Keratinocyte (primary cell): ENCODE measurements around the gene ST3GAL6. TPM values are rescaled to one million over a fixed set of nuclear protein-coding genes. Genes with fewer than 3 reads are reported as not detected.

Source experiments
- DNase-seq: peaks from one replicate; pipeline ENCODE4 v3.0.0-alpha.2; 2011; ENCODE audit warnings: low read depth, missing footprints, low spot score
- FAIRE-seq: peaks from 2 replicates; lab custom pipeline; 2011; peaks lifted over from hg19 to GRCh38; lab: Jason Lieb, UNC
- H2AFZ ChIP-seq: 2 replicates; pipeline ENCODE4 v1.6.0; 2012; ENCODE audit warnings: low read length, control low read depth, inconsistent platforms; ENCODE audit not compliant: control insufficient read depth
- H3K27ac ChIP-seq: 2 replicates; pipeline ENCODE4 v1.5.1; 2011; ENCODE audit warnings: low read length; ENCODE audit not compliant: control insufficient read depth, insufficient read depth
- H3K27me3 ChIP-seq: 3 replicates; pipeline ENCODE4 v1.6.0; 2011; ENCODE audit warnings: low read length; ENCODE audit not compliant: control insufficient read depth, insufficient read depth; ENCODE audit errors: extremely low read depth
- H3K36me3 ChIP-seq, 2 experiments: 2 replicates in 1 of 2; 3 replicates in 1 of 2; pipeline ENCODE4 v1.5.1; 2011; ENCODE audit warnings: low read length in 2 of 2, mild to moderate bottlenecking in 1 of 2; ENCODE audit not compliant: control insufficient read depth in 2 of 2, insufficient read depth in 2 of 2; ENCODE audit errors: extremely low read depth in 1 of 2
- H3K4me1 ChIP-seq: 3 replicates; pipeline ENCODE4 v1.5.1; 2011; ENCODE audit warnings: low read length; ENCODE audit not compliant: control insufficient read depth, insufficient read depth; ENCODE audit errors: extremely low read depth
- H3K4me2 ChIP-seq: 3 replicates; pipeline ENCODE4 v1.6.0; 2011; ENCODE audit warnings: low read depth, low read length; ENCODE audit not compliant: control insufficient read depth, insufficient read depth; ENCODE audit errors: extremely low read depth
- H3K4me3 ChIP-seq, 3 experiments: fragments of 200-600 bp in 1 of 3; sonication (generic) in 1 of 3; 2 replicates in 2 of 3; 3 replicates in 1 of 3; pipeline ENCODE4 v1.5.1; 2011 to 2016; ENCODE audit warnings: low read length in 3 of 3, mild to moderate bottlenecking in 3 of 3, control low read depth in 2 of 3, inconsistent platforms in 1 of 3, low read depth in 1 of 3, mixed read lengths in 1 of 3, mixed run types in 1 of 3, moderate library complexity in 1 of 3; ENCODE audit not compliant: control insufficient read depth in 2 of 3, insufficient read depth in 2 of 3; ENCODE audit errors: extremely low read depth in 1 of 3
- H3K79me2 ChIP-seq: 2 replicates; pipeline ENCODE4 v1.6.0; 2012; ENCODE audit warnings: low read length; ENCODE audit not compliant: control insufficient read depth, insufficient read depth
- H3K9ac ChIP-seq: 3 replicates; pipeline ENCODE4 v1.6.0; 2011; ENCODE audit warnings: low read length; ENCODE audit not compliant: control insufficient read depth, insufficient read depth; ENCODE audit errors: extremely low read depth
- H3K9me1 ChIP-seq: 3 replicates; pipeline ENCODE4 v1.6.0; 2011; ENCODE audit warnings: low read length; ENCODE audit not compliant: control insufficient read depth, insufficient read depth; ENCODE audit errors: extremely low read depth
- H3K9me3 ChIP-seq: 2 replicates; pipeline ENCODE4 v1.5.1; 2012; ENCODE audit warnings: low read depth, low read length; ENCODE audit not compliant: control insufficient read depth
- H4K20me1 ChIP-seq: 3 replicates; pipeline ENCODE4 v1.6.0; 2011; ENCODE audit warnings: low read length; ENCODE audit not compliant: control insufficient read depth, insufficient read depth; ENCODE audit errors: extremely low read depth
- EZH2 ChIP-seq: IDR thresholded peaks from one replicate; pipeline ENCODE4 v1.6.1; 2012; ENCODE audit warnings: inconsistent platforms, mild to moderate bottlenecking, low read length, moderate library complexity
- dilution Hi-C: fragments of 300-500 bp; cut with MboI; formaldehyde crosslinking; loops from one replicate; pipeline ENCODE4 v1.7.0; 2020; ENCODE audit warnings: low sequenced_read_pairs; ENCODE audit not compliant: extremely low pct_ligation_motif_present
- polyA plus RNA-seq, 5 experiments: library from polyadenylated mRNA; depleted of rRNA in 3 of 5; stranded (reverse) in 3 of 5; stranded (forward) in 1 of 5; unstranded in 1 of 5; fragments of >200 nt; gene quantifications; 1 replicate in 1 of 5; 2 replicates in 3 of 5; 3 replicates in 1 of 5; pipeline versions ENCODE4 v1.2.1 to v1.2.3, GENCODE V29; 2011 to 2012; ENCODE audit warnings: missing spikeins in 2 of 5, low read depth in 1 of 5, low replicate concordance in 1 of 5
- TF ChIP-seq, protein P1 (sequence below), 3 experiments: IDR thresholded peaks in 1 of 3; conservative IDR thresholded peaks in 1 of 3; optimal IDR thresholded peaks in 1 of 3; 2 replicates in 2 of 3; 3 replicates in 1 of 3; pipeline versions ENCODE3 to v1.5.1; 2011; ENCODE audit warnings: low read length in 3 of 3, mild to moderate bottlenecking in 3 of 3, moderate library complexity in 2 of 3, control low read depth in 1 of 3, inconsistent platforms in 1 of 3; ENCODE audit not compliant: insufficient read depth in 2 of 3; ENCODE audit errors: extremely low read depth in 1 of 3

Gene ST3GAL6
- polyA plus RNA-seq, 1 donor (not counting 4 experiments of a cell fraction or from before 2014, with no cell fraction given) = 5.3 TPM

DNA sequence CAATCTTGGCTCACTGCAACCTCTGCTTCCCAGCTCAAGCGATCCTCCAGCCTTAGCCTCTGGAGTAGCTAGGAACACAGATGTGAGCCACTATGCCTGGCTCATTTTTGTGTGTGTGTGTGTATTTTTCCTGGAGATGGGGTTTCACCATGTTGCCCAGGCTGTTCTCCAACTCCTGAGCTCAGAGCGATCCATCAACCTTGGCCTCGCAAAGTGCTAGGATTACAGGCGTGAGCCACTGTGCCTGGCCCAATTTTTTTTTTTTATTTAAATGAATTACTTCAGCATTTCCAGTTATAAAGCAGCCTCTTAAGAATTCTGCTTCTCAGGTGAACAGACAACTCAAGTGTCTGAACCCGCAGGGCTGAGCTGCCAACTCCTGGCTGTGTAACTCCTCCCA lies 20.1 kb upstream of the ST3GAL6 start:
- FAIRE-seq = no peak
- no peak for TF ChIP-seq EZH2
- TF ChIP-seq, protein P1, sequence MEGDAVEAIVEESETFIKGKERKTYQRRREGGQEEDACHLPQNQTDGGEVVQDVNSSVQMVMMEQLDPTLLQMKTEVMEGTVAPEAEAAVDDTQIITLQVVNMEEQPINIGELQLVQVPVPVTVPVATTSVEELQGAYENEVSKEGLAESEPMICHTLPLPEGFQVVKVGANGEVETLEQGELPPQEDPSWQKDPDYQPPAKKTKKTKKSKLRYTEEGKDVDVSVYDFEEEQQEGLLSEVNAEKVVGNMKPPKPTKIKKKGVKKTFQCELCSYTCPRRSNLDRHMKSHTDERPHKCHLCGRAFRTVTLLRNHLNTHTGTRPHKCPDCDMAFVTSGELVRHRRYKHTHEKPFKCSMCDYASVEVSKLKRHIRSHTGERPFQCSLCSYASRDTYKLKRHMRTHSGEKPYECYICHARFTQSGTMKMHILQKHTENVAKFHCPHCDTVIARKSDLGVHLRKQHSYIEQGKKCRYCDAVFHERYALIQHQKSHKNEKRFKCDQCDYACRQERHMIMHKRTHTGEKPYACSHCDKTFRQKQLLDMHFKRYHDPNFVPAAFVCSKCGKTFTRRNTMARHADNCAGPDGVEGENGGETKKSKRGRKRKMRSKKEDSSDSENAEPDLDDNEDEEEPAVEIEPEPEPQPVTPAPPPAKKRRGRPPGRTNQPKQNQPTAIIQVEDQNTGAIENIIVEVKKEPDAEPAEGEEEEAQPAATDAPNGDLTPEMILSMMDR (optimal IDR thresholded peaks at IDR 0.05 in 1 of 3, IDR thresholded peaks at IDR 0.05 in 1 of 3, conservative IDR thresholded peaks at IDR 0.05 in 1 of 3; ENCODE audit: extremely low read depth in 1 of 3, insufficient read depth in 2 of 3, low read length in 3 of 3) = no peak

DNA sequence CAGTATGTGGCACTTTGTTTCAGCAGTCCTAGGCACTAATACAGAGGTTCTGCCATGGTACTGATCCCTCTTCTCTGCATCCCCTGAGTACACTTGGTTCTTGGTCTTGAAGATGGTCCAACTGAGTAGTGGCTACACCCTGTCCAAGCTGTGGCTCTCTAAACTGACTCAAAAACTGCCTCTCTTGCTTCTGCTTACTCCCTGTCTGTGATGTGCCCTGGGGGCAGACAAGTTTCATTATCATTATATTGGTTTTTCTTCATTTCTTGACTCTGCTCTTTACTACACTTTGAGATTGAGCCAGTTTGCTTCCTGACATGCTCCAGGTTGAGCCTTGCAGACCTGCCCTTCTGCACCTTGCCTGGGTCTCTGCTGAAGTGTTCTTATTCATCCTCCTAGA lies 18.9 kb upstream of the ST3GAL6 start:
- DNase-seq (no peak), FAIRE-seq (no peak)
- Histone ChIP-seq H3K9me1 (no peaks in the 10 kb centered on the region), H3K27me3 (no peaks in the 10 kb centered on the region), H3K27ac (no peak overlapping the region), H3K79me2 (peaks cover 1% of the 10 kb centered on the region), H2AFZ (no peak overlapping the region), H3K4me3 (no peak overlapping the region), H3K36me3 (no peaks in the 10 kb centered on the region), H3K9ac (no peak overlapping the region), H3K9me3 (no peaks in the 10 kb centered on the region), H3K4me1 (peaks cover 14% of the 10 kb centered on the region), H3K4me2 (no peak overlapping the region), H4K20me1 (no peaks in the 10 kb centered on the region)
- dilution Hi-C loops = no loop called here
- TF ChIP-seq EZH2 = no peak
- TF ChIP-seq, protein P1 (optimal IDR thresholded peaks at IDR 0.05 in 1 of 3, IDR thresholded peaks at IDR 0.05 in 1 of 3, conservative IDR thresholded peaks at IDR 0.05 in 1 of 3; ENCODE audit: extremely low read depth in 1 of 3, insufficient read depth in 2 of 3, low read length in 3 of 3) = no peak

More for the DNA sequence above, 20.1 kb upstream of the ST3GAL6 start:
- peaks cover 14% of the 10 kb centered on the region for H3K4me1 ChIP-seq
- no peak overlapping the region for H3K9ac ChIP-seq
- no peaks in the 10 kb centered on the region for H4K20me1 ChIP-seq
- H3K9me3 ChIP-seq = no peaks in the 10 kb centered on the region
- H3K27me3 ChIP-seq = no peaks in the 10 kb centered on the region
- peaks cover 1% of the 10 kb centered on the region for H3K79me2 ChIP-seq
- H2AFZ ChIP-seq = no peak overlapping the region
- no peak overlapping the region for H3K27ac ChIP-seq
- DNase-seq = no peak
- no peak overlapping the region for H3K4me2 ChIP-seq
- no peaks in the 10 kb centered on the region for H3K9me1 ChIP-seq
- H3K4me3 ChIP-seq = no peak overlapping the region
- dilution Hi-C loops = no loop called here
- no peaks in the 10 kb centered on the region for H3K36me3 ChIP-seq
